ENCODE measurements around the gene NPTX1. TPM values are rescaled to one million over a fixed set of nuclear protein-coding genes. Genes with fewer than 3 reads are reported as not detected.

NPTX1 gene
- total RNA-seq, 1 donor from 2014 or later = 0.20 TPM

DNA sequence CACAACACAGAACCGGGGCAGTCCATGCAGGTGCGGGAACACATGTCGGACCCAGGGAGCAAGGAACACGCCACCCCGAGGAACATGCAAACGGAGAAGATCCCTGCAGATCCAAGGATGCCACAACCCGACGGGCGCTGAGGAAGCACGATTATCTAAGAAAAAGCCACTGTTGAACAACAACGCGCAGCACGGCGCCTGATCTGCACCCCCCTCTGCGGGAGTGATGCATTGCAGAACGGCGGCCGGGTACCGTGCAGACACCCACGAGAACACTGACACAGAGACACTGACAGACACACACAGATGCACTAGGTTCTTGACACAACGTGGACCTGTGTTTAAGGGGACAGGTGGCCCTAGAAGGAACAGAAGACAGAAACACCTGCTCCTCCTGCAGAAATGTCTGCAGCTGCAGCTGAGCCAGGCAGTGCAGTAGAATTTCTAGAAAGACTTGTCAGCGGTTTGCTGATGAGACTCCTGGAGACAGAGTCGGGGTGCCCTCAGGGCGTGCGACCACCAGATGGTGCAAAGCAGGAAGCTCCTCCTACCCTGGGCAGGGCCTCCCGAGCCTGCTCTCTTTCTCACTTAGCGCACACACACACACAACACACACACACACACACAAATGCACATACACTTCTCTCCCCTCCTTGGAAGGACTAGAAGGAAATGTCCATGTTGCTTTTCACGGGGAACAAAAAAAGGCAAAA, 7.5 kb downstream of the NPTX1 start:
- no peak for ATAC-seq (ENCODE audit: low read depth)
- DNase-seq = no peak
- TF ChIP-seq, protein P1, sequence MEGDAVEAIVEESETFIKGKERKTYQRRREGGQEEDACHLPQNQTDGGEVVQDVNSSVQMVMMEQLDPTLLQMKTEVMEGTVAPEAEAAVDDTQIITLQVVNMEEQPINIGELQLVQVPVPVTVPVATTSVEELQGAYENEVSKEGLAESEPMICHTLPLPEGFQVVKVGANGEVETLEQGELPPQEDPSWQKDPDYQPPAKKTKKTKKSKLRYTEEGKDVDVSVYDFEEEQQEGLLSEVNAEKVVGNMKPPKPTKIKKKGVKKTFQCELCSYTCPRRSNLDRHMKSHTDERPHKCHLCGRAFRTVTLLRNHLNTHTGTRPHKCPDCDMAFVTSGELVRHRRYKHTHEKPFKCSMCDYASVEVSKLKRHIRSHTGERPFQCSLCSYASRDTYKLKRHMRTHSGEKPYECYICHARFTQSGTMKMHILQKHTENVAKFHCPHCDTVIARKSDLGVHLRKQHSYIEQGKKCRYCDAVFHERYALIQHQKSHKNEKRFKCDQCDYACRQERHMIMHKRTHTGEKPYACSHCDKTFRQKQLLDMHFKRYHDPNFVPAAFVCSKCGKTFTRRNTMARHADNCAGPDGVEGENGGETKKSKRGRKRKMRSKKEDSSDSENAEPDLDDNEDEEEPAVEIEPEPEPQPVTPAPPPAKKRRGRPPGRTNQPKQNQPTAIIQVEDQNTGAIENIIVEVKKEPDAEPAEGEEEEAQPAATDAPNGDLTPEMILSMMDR (IDR thresholded peaks at IDR 0.05) = no peak
- H3K4me1 Mint-ChIP-seq = peaks cover 10% of the 10 kb centered on the region
- no peaks in the 10 kb centered on the region for H3K9me3 Mint-ChIP-seq
- no peak overlapping the region for H3K27ac Mint-ChIP-seq
- no peaks in the 10 kb centered on the region for H3K36me3 Mint-ChIP-seq (ENCODE audit: low read depth)
- CTCF ChIA-PET = no interaction called here
- H3K4me3 Mint-ChIP-seq = no peak overlapping the region
- intact Hi-C loops (cut with micrococcal nuclease) = no loop called here
- POLR2A ChIA-PET = no interaction called here
- H3K27me3 Mint-ChIP-seq = peaks cover 60% of the 10 kb centered on the region

DNA sequence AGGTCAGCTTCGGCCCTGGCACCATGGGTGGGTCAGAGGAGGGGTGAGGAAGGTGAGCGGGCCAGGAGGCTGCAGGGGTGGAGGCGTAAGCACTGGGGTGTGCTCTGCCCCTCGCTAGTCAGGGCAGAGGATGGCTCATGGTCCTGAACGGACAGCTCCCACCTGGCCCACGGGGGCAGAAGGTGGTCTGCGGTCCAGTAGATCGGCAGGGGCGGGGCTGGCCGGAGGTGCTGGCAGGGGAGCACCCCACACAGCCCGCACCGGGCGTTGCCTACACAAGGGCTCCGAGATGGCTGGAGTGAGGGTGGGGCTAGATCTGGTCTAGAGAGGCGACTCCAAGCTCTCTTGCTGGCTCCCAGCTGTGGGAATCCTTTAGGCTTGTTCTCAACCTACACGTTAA, 8.2 kb downstream of the NPTX1 start:
- DNase-seq = no peak
- Mint-ChIP-seq H3K4me1 (peaks cover 10% of the 10 kb centered on the region), H3K27me3 (peaks cover 55% of the 10 kb centered on the region), H3K36me3 (ENCODE audit: low read depth) (no peaks in the 10 kb centered on the region), H3K4me3 (no peak overlapping the region), H3K27ac (no peak overlapping the region), H3K9me3 (no peaks in the 10 kb centered on the region)
- intact Hi-C loops (cut with micrococcal nuclease) = no loop called here
- CTCF ChIA-PET = no interaction called here
- no peak for ATAC-seq (ENCODE audit: low read depth)
- TF ChIP-seq, protein P1 (IDR thresholded peaks at IDR 0.05) = no peak
- POLR2A ChIA-PET = no interaction called here

DNA sequence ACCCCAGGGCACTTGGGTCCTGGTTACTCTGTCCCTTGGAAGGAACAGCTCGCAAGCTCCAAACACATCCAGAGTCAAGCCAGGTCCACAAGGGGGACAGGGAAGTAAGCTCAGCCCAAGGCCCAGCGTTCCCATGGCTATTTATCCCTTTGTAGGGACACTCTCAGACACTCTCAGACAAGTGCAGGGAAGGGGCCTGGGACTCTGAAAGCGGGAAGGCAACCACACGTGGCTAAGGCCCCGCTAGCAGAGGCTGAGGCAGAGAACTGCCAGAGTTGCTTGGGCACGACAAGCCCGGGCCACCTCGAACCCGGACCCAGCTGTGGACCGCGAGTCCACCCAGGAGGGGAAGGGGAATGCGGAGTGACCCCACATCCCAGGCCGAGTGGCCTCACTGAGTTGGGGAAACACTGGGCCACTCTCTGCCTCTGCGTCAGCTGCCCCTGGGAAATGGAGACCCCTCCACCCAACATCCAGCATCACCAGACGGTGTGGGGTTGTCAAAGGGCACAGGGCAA, 10.2 kb downstream of the NPTX1 start:
- Mint-ChIP-seq H3K4me1 (no peaks in the 10 kb centered on the region), H3K27me3 (peaks cover 39% of the 10 kb centered on the region), H3K27ac (no peak overlapping the region), H3K4me3 (no peak overlapping the region), H3K36me3 (ENCODE audit: low read depth) (no peaks in the 10 kb centered on the region), H3K9me3 (no peaks in the 10 kb centered on the region)
- CTCF ChIA-PET = no interaction called here
- TF ChIP-seq, protein P1 (IDR thresholded peaks at IDR 0.05) = no peak
- no peak for ATAC-seq (ENCODE audit: low read depth)
- DNase-seq = no peak
- intact Hi-C loops (cut with micrococcal nuclease) = no loop called here
- POLR2A ChIA-PET = no interaction called here

DNA sequence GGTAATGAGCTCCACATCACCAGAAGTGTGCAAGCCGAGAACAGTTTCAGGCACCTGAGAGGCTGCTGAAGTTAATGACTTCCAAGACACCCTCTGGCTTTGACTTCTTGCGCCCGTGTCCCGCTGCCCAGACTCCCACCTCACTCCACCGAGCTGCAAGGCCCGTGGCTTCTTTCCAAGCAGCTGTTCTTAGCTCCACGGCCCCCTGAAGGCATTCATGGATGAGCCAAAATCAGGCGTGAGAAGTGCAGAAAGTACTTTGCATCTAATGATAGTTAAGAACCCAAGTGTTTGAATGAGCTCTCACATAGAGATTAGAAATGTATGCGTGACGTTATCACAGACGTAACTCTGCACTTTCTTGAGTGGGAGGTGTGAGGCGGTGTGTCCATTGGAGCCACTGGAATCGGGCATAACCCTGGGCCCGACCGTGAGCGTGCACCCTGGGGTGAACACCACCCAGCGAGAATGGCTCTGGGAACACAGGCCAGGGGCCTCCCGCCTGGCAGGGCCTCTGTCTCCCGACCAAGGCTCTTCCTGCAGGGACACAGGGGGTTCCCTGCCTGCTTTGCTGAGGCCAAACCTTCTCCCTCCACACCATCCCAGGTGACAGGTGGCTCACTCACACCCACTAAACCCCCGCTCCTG, 11.0 kb downstream of the NPTX1 start:
- POLR2A ChIA-PET = interaction anchor here (1.3 kb wide), 1 partner anchor 11 kb away, joined by 5 read pairs; no protein-coding TSS in a partner anchor
- H3K4me3 Mint-ChIP-seq = no peak overlapping the region
- no peaks in the 10 kb centered on the region for H3K4me1 Mint-ChIP-seq
- H3K36me3 Mint-ChIP-seq (ENCODE audit: low read depth) = no peaks in the 10 kb centered on the region
- no peaks in the 10 kb centered on the region for H3K9me3 Mint-ChIP-seq
- no peak for DNase-seq
- TF ChIP-seq, protein P1 (IDR thresholded peaks at IDR 0.05) = no peak
- intact Hi-C loops (cut with micrococcal nuclease) = no loop called here
- CTCF ChIA-PET = no interaction called here
- ATAC-seq (ENCODE audit: low read depth) = no peak
- peaks cover 40% of the 10 kb centered on the region for H3K27me3 Mint-ChIP-seq
- no peak overlapping the region for H3K27ac Mint-ChIP-seq

DNA sequence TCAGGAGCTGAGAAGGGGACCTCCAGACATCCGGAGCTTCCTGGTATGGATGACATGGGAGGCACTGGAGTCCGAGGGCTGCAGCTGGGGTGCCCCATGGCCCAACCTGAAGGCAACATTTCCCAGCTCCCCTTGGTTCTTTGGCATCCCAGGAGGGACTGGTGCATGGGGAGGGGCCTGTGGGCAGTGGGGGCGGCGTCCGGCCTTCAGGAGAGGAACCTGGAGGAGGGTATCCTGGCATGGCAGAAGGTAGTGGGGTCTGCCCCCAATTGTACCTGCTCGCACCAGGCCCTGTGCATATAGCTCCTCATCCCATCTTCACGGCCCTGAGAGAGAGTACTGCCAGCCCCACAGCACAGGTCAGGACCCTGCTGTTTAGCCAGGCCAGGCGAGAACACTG, 11.9 kb downstream of the NPTX1 start:
- POLR2A ChIA-PET = interaction anchor here (1.3 kb wide), 1 partner anchor 10 kb away, joined by 5 read pairs; no protein-coding TSS in a partner anchor
- ATAC-seq (ENCODE audit: low read depth) = no peak
- H3K9me3 Mint-ChIP-seq = no peaks in the 10 kb centered on the region
- no peak overlapping the region for H3K4me3 Mint-ChIP-seq
- H3K4me1 Mint-ChIP-seq = no peaks in the 10 kb centered on the region
- H3K27me3 Mint-ChIP-seq = peaks cover 44% of the 10 kb centered on the region
- H3K36me3 Mint-ChIP-seq (ENCODE audit: low read depth) = no peaks in the 10 kb centered on the region
- H3K27ac Mint-ChIP-seq = no peak overlapping the region
- intact Hi-C loops (cut with micrococcal nuclease) = no loop called here
- TF ChIP-seq, protein P1 (IDR thresholded peaks at IDR 0.05) = no peak
- CTCF ChIA-PET = interaction anchor here (1.3 kb wide), 1 partner anchor 10 kb away, joined by 4 read pairs; no protein-coding TSS in a partner anchor
- no peak for DNase-seq
